Embryonic facial prominence (tissue), 1 donor: ENCODE measurements around the gene TENM4.

Experiments
- DNase-seq: peaks from one replicate; pipeline ENCODE4 v3.0.0-alpha.2; 2016; ENCODE audit errors: extremely low spot score

Gene TENM4

GRCh38 chr11:78605296-78605695 lies 835.5 kb downstream of the TENM4 start:
- DNase-seq, result no peak

GRCh38 chr11:78603792-78604191 lies 837.0 kb downstream of the TENM4 start:
- no peak for DNase-seq
